Lower leg skin (tissue), 3 donors: Measurements from ENCODE around the gene ELK4.

Experiments used
- CTCF ChIP-seq, 3 donors: fragments of 450-650 bp; IDR thresholded peaks; one replicate each; pipeline ENCODE4 v1.5.1; 2016; ENCODE audit warnings: antibody characterized with exemption in 3 of 3, mild to moderate bottlenecking in 3 of 3, moderate library complexity in 2 of 3
- POLR2A ChIP-seq, 2 donors: fragments of 450-650 bp; IDR thresholded peaks; one replicate each; pipeline ENCODE4 v1.6.1; 2016 to 2017; ENCODE audit warnings: antibody characterized with exemption in 2 of 2, mild to moderate bottlenecking in 1 of 2, moderate library complexity in 1 of 2

GRCh38 chr1:205650241-205650640 is 18.4 kb upstream of the ELK4 start:
- TF ChIP-seq CTCF (IDR thresholded peaks at IDR 0.05): no peak
- no peak for TF ChIP-seq POLR2A (IDR thresholded peaks at IDR 0.05)
